Activated B cell treated with CpG ODN at 0.5 μM for 24 hours (primary cell): ENCODE results near the gene COPS2. TPM values are rescaled to one million over a fixed set of nuclear protein-coding genes. Genes with fewer than 3 reads are reported as not detected.
"Not testable (repeated sequence)": the region's sequence is repeated elsewhere in the genome, so short reads cannot be mapped to it uniquely, and the experiment has no call there.

Source experiments
- ATAC-seq: fragments of 200-7000 bp; cut with Tn5 transposase; one replicate; pipeline ENCODE4 v1.10.0; 2021; ENCODE audit warnings: low read depth, mild to moderate bottlenecking, moderate library complexity
- CTCF ChIA-PET: fragments of 350-600 bp; sonication (Branson Sonifier 250); formaldehyde crosslinking; loops from one replicate; lab custom pipeline; 2021; ENCODE audit warnings: antibody characterized with exemption; lab: Charles Lee
- POLR2A ChIA-PET: fragments of 350-600 bp; sonication (Branson Sonifier 250); formaldehyde crosslinking; loops from one replicate; lab custom pipeline; 2021; ENCODE audit warnings: antibody characterized with exemption; lab: Charles Lee
- DNase-seq: peaks from one replicate; pipeline ENCODE4 v3.0.0; 2022
- H3K27ac Mint-ChIP-seq: one replicate; pipeline ENCODE4 v1.8.0; 2020; ENCODE audit warnings: mixed read lengths
- H3K27me3 Mint-ChIP-seq: one replicate; pipeline ENCODE4 v1.8.0; 2021; ENCODE audit warnings: mixed read lengths
- H3K36me3 Mint-ChIP-seq: one replicate; pipeline ENCODE4 v1.8.0; 2021; ENCODE audit warnings: low read depth, mixed read lengths
- H3K4me1 Mint-ChIP-seq: one replicate; pipeline ENCODE4 v1.8.0; 2021; ENCODE audit warnings: mixed read lengths
- H3K4me3 Mint-ChIP-seq: one replicate; pipeline ENCODE4 v1.8.0; 2020; ENCODE audit warnings: mild to moderate bottlenecking, mixed read lengths
- H3K9me3 Mint-ChIP-seq: one replicate; pipeline ENCODE4 v1.8.0; 2020; ENCODE audit warnings: mixed read lengths
- intact Hi-C: fragments of 100-400 bp; cut with micrococcal nuclease; formaldehyde crosslinking; loops from one replicate; pipeline ENCODE4 v1.15.1; 2024
- total RNA-seq: library from RNA; stranded (reverse); gene quantifications from 2 replicates; pipeline ENCODE4 v1.2.3, GENCODE V29; 2022
- TF ChIP-seq, protein P1 (sequence below): fragments of 200-600 bp; IDR thresholded peaks from one replicate; pipeline ENCODE4 v1.8.0; 2022; ENCODE audit warnings: antibody characterized with exemption, mild to moderate bottlenecking

Gene COPS2
- total RNA-seq, 1 donor from 2014 or later: 54.4 TPM

DNA sequence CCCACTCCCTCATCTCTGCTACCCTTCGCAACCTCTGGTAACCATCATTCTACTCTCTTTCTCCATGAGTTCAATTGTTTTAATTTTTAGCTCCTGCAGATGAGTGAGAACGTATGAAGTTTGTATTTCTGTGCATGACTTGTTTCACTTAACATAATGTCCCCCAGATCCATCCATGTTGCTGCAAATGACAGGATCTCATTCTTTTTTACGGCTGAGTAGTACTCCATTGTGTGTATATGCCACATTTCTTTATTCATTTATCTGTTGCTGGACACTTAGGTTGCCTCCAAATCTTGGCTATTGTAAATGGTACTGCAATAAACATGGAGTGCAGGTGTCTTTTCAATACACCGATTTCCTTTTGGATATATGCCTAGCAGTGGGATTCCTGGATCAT is 26.7 kb upstream of the COPS2 start:
- H3K27me3 Mint-ChIP-seq: no peaks in the 10 kb centered on the region
- no peak overlapping the region for H3K27ac Mint-ChIP-seq
- intact Hi-C loops: no loop called here
- ATAC-seq (no peak), DNase-seq (no peak)
- TF ChIP-seq, protein P1, sequence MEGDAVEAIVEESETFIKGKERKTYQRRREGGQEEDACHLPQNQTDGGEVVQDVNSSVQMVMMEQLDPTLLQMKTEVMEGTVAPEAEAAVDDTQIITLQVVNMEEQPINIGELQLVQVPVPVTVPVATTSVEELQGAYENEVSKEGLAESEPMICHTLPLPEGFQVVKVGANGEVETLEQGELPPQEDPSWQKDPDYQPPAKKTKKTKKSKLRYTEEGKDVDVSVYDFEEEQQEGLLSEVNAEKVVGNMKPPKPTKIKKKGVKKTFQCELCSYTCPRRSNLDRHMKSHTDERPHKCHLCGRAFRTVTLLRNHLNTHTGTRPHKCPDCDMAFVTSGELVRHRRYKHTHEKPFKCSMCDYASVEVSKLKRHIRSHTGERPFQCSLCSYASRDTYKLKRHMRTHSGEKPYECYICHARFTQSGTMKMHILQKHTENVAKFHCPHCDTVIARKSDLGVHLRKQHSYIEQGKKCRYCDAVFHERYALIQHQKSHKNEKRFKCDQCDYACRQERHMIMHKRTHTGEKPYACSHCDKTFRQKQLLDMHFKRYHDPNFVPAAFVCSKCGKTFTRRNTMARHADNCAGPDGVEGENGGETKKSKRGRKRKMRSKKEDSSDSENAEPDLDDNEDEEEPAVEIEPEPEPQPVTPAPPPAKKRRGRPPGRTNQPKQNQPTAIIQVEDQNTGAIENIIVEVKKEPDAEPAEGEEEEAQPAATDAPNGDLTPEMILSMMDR: no peak
- peaks cover 9% of the 10 kb centered on the region for H3K4me1 Mint-ChIP-seq
- H3K4me3 Mint-ChIP-seq: no peak overlapping the region
- POLR2A ChIA-PET: no interaction called here
- H3K36me3 Mint-ChIP-seq: peaks cover 11% of the 10 kb centered on the region
- CTCF ChIA-PET: no interaction called here
- H3K9me3 Mint-ChIP-seq: peaks cover 4% of the 10 kb centered on the region

DNA sequence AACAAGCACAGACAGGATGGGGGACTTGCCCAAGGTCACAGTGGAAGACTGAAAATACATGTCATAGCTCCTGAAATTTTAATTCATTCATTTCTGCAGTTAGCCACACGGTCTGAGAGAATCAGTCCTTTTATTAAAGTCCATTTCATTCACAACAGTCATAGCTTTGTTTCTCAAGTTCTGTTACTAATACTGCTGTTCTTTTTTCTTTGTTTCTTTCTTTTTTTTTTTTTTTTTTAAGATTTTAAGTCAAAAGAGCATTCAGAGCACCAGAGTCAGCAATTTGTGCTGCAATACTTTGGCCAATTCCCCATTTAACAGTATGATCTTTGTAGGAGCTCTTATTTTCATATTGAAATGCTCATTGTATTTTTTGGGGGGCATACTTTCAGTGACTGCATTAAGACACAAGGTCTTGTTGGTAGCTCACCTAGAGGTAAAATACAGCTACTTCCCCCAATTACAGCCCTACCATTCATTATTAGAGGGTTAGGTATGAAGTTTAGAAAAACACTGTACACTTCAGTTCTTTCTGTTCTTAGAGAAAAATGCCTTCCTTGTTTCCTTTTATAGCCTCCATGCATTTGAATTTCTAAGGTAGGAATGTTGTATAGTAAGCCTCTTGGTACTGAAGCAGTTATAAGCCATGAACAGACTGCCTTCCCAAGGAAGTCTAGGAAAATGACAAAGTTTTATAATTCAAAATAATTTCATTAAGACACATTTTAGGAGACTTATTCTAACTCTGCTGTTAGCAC is 24.2 kb upstream of the COPS2 start:
- DNase-seq (no peak), ATAC-seq (no peak)
- Mint-ChIP-seq H3K9me3 (peaks cover 4% of the 10 kb centered on the region), H3K27ac (no peak overlapping the region), H3K36me3 (peaks cover 3% of the 10 kb centered on the region), H3K4me3 (no peak overlapping the region), H3K4me1 (peaks cover 8% of the 10 kb centered on the region), H3K27me3 (no peaks in the 10 kb centered on the region)
- TF ChIP-seq, protein P1: no peak
- POLR2A ChIA-PET: interaction anchor here (0.7 kb wide), 1 partner anchor 41 kb away, joined by 5 read pairs; no protein-coding TSS in a partner anchor
- CTCF ChIA-PET: interaction anchor here (1.1 kb wide), 1 partner anchor 34 kb away, joined by 4 read pairs; no protein-coding TSS in a partner anchor
- intact Hi-C loops: no loop called here

DNA sequence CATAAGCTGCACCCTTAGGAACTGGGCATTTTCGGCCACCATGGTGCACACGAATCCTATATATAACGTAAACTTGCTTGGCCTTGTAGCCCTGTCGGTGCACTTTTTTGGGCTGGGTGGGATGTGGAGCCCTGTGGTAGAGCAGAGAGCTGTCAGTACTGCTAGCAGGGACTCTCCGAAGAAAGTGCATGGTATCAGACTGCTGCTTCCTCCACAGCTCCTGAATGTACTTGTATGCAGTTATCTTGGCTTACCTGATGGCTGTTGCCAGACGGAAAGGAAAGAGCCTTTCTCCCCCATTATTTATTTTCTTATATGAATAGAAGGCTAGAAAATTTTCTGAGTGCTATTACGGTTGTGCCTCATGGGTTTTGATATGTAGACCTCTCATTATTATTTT is 23.1 kb upstream of the COPS2 start:
- no peak overlapping the region for H3K27ac Mint-ChIP-seq
- H3K36me3 Mint-ChIP-seq: peaks cover 3% of the 10 kb centered on the region
- H3K9me3 Mint-ChIP-seq: peaks cover 4% of the 10 kb centered on the region
- peaks cover 8% of the 10 kb centered on the region for H3K4me1 Mint-ChIP-seq
- TF ChIP-seq, protein P1: no peak
- H3K27me3 Mint-ChIP-seq: no peaks in the 10 kb centered on the region
- DNase-seq (no peak), ATAC-seq (no peak)
- CTCF ChIA-PET: interaction anchor here (1.1 kb wide), 1 partner anchor 33 kb away, joined by 4 read pairs; no protein-coding TSS in a partner anchor
- H3K4me3 Mint-ChIP-seq: no peak overlapping the region
- intact Hi-C loops: no loop called here
- POLR2A ChIA-PET: no interaction called here

DNA sequence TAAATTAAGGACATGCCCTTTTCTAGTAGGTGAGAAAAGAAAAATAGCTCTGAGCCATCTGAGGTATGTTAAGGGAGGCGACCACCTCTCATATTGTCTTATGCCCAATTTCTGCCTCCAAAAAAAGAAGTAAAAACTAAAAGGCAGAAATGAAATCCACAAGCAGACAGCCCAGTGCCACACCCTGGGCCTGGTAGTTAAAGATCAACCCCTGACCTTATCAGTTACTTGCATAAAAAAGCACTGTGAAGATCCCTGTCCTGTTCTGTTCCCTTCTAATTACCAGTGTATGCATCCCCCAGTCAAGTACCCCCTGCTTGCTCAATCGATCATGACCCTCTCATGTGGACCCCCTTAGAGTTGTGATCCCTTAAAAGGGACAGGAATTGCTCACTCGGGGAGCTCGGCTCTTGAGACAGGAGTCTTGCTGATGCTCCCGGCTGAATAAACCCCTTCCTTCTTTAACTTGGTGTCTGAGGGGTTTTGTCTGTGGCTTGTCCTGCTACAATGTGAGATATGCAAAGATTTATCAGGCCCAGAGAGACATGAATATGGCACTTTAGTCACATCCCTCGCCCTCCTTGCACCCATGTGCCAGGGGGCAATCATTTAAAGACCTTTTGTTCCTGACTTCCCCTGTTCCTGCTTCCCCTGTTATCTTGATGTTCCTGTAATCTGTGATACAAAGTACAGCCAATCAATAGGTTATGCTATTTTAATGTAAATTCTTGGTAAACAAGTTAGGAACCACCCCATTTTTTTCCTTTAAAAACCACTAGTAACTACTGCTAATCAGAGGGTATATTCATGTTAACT is 20.4 kb upstream of the COPS2 start:
- peaks cover 24% of the 10 kb centered on the region for H3K4me1 Mint-ChIP-seq
- H3K9me3 Mint-ChIP-seq, POLR2A ChIA-PET, ATAC-seq, CTCF ChIA-PET, H3K4me3 Mint-ChIP-seq, DNase-seq, H3K27me3 Mint-ChIP-seq, intact Hi-C loops, H3K36me3 Mint-ChIP-seq, H3K27ac Mint-ChIP-seq: not testable (repeated sequence)

DNA sequence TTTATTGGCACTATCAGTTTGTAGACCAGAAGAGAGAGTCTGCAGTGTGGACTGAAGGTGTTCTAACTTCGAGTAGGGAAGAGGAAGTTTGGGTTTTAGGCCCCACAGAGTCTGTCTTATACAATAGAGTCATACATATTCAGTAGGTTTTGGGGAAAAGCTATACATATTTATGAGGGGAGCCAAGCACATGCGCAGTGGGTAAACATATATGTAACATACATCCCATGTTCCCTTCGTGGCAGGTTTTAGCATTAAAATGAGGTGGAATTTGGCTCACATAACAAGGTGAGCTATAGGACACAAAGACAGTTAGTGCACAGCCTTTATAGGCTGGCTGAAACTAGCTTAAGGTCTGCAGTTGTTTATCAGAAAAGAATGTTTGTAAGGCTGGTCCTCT is 19.5 kb upstream of the COPS2 start:
- Mint-ChIP-seq H3K4me3 (no peak overlapping the region), H3K27me3 (no peaks in the 10 kb centered on the region), H3K9me3 (no peaks in the 10 kb centered on the region), H3K27ac (no peak overlapping the region), H3K4me1 (peaks cover 32% of the 10 kb centered on the region), H3K36me3 (peaks cover 5% of the 10 kb centered on the region)
- ATAC-seq: no peak
- CTCF ChIA-PET: no interaction called here
- no peak for DNase-seq
- intact Hi-C loops: loop anchor here (5.0 kb wide), 1 partner anchor 363 kb away; the partner anchor contains the start of gene CEP152
- TF ChIP-seq, protein P1: no peak
- POLR2A ChIA-PET: no interaction called here
